ENCODE results near the gene CLHC1.

- no peak for TF ChIP-seq EZH2 (IDR thresholded peaks at IDR 0.05; ENCODE audit: insufficient read depth, poor library complexity, severe bottlenecking)
- TF ChIP-seq EZH2phosphoT487 (IDR thresholded peaks at IDR 0.05; ENCODE audit: insufficient read depth, low read depth) = no peak
These were observed 76.9 kb downstream of the CLHC1 start for GRCh38 chr2:55155206-55155605.

Measured in GM23248 (cell line).